Activated T-helper 1 cell treated with anti-CD3 and anti-CD28 coated beads, Interleukin-2, amount 50 U/mL, for 16 hours (primary cell): Measurements from ENCODE around the gene TBC1D22B.

Experiments
- DNase-seq, 2 donors: peaks; one replicate each; pipeline ENCODE4 v3.0.0-alpha.2; 2020; ENCODE audit warnings: low read depth in 1 of 2, low spot score in 1 of 2

TBC1D22B gene, protein sequence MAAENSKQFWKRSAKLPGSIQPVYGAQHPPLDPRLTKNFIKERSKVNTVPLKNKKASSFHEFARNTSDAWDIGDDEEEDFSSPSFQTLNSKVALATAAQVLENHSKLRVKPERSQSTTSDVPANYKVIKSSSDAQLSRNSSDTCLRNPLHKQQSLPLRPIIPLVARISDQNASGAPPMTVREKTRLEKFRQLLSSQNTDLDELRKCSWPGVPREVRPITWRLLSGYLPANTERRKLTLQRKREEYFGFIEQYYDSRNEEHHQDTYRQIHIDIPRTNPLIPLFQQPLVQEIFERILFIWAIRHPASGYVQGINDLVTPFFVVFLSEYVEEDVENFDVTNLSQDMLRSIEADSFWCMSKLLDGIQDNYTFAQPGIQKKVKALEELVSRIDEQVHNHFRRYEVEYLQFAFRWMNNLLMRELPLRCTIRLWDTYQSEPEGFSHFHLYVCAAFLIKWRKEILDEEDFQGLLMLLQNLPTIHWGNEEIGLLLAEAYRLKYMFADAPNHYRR

DNA sequence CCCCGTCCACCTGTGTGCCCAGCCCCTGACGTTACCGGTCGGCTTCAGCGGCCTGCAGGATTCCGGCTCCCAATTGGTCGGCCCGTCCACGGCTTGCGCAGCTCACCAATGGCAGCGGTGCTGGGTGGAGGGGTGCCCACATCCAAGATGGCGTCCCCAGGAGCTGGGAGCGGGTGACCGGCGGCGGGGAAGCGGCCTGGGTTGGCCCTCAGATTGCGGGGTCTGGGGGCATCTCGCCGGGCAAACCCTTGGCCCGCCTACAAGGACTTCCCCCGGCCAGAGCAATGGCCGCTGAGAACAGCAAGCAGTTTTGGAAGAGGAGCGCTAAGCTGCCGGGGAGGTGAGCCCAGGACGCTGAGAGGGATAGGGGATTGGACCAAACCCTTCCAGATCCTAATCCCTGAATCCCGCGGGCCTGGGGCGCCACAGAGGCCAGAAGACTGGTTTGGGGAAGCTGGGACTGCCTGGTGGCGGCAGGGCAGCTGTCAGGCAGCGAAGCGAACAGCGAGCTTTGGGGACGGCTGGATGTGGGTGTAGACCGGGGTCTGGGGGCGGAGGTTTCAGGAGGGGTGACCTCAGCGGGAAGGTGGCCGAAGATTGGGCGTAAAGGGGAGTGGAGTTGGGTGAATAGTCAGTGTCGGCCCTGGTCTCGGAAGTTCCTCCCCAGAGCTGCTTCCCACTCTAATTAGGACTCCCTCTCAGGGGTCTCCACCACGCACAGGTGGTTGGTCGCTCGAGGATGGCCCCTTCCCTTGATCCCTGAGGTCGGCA lies at the start of gene TBC1D22B, which contains the start of gene TMEM217:
Gene TBC1D22B, plus strand, starts transcription at position 139 of the 771 bp plus-strand sequence. Its CDS starts 146 bp downstream, at position 285.
Gene TMEM217, minus strand, starts transcription at position 511 of the 771 bp plus-strand sequence. CDS start 39,114 bp downstream, outside the sequence.
- DNase-seq: peak; percentile 93 to 94

DNA sequence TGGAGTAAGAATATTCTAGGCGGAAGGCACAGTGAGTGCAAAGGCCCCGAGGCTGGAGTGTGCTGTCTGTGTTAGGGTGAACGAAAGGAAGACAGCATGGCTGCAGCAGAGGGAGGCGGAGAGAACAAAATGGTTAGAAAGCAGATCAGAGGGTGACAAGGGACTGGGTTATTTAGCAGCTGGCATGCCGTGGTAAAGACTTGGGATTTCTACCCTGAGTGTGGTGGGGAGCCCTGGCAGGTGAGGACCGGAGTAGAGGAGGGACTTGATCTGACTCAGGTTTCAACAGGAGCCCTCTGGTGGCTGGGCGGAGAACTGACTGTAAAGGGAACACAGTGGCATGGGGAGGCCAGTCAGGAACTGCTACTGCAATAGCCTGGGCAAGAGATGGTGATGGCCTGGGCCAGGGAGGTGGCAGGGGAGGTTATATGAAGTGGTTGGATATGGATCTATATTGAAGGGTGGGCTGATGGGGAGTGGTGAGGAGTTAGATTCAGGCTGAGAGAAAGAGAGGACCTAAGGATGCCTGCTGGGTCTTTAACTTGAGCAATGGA lies 49.6 kb upstream of the TBC1D22B start:
- DNase-seq: peak; percentile 77 to 83

DNA sequence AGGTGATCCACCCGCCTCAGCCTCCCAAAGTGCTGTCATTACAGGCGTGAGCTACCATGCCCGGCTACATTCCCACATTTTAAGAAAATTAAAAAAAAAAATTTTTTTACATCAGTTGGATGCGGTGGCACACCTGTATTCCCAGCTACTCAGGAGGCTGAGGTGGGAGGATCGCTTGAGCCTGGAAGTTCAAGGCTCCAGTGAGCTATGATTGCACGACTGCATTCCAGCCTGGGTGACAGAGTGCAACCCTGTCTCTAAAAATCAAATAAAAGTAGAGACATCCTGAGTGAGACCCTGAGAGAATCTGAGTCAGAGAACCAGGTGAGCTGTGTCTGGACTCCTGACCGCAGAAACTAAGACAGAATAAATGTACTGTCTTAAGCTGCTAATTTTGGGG lies 48.8 kb upstream of the TBC1D22B start:
- no peak for DNase-seq

DNA sequence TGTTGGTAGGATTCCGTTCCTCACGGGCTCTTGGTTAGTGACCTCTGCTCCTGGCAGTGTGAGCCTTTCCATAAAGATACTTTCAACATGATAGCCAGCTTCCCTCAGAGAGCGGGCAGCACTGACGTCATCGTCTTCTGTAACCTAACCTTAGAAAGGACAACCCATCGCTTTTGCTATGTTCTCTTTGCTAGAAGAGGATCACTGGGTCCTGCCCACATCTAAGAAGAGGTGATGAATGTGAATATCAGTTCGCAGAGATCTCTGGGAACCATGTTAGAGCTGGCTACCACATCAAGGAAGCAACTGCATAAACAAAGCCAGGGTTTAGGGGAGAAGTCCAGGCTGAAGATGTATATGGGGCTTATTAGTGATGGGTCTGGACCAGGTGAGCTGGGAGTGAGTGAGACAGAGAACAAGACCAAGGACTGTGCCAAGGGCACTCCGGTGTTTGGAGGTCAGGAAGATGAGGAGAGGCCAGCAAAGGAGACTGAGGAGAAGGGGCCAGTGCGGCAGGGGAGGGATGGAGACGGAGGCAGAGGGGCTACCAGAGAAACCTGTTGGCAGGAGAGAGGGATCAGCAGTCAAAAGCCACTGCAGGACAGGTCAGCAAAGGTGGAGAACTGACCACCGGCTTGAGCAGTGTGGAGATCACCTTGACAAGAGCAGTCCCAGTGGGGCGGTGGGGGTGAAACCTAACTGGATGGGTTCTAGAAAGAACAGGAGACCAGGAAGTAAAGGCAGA lies 47.9 kb upstream of the TBC1D22B start:
- DNase-seq: no peak

DNA sequence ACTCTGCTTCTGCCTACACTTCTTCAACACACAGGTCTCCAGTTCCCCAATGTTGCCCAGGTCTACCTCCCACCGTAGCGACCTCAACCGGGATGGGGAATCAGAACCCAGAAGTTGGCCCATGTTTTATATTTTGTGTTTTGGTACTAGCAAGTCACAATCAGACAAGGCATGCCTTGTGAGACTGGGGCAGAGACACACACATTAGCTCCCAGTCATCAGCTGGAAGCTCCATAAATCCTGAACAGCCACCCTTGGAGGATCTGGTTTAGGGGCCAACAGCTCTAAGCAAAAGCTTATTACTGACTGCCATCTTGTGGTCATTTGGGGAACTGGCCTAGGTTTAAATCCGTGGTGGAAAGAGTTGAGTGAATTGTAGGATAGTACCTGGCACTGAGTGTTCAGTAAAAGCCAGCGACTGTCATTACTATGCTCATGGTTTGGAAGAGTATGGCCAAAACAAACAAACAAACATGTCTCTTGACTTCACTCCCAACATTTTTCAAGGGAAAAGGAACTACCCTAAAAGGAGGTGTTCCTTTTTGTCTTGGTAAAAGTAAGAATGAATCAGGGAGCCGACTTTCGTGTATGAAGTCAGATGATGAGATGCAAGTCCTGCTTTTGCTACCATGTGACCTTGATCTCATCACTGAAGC lies 47.1 kb upstream of the TBC1D22B start:
- DNase-seq: peak; percentile 54 to 56

DNA sequence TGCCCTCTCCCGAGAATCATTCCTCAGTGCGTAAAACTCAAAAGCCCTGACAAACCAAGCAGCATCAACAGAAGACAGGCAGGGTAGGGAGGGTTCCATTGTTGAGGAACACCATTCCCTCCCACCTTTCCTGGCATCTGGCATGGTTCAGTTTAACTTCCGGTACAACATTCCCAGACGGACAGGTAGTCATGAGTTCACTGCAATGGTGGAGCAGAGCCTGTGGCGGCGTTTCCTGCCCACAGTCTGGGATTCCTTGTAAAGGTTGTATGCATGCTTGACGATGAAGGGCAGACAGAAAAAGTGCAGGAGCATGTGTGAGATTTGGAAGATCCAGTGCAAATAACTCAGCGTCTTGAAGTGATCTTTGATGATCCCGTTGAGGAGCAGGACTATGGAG lies 45.3 kb upstream of the TBC1D22B start:
- DNase-seq: no peak

DNA sequence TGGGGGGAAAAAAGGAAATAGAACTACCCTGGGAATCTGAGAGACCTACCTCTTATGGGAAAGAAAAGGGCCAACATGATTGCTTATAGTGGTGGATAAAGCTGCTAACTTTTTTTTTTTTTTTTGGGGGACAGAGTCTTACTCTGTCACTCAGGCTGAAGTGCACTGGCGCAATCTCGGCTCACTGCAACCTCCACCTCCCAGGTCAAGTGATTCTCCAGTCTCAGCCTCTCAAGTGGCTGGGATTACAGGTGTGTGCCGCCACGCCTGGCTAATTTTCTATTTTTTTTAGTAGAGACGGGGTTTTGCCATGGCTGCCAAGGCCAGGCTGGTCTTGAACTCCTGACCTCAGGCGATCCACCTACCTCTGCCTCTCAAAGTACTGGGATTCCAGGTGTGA lies 39.5 kb upstream of the TBC1D22B start:
- DNase-seq: no peak

DNA sequence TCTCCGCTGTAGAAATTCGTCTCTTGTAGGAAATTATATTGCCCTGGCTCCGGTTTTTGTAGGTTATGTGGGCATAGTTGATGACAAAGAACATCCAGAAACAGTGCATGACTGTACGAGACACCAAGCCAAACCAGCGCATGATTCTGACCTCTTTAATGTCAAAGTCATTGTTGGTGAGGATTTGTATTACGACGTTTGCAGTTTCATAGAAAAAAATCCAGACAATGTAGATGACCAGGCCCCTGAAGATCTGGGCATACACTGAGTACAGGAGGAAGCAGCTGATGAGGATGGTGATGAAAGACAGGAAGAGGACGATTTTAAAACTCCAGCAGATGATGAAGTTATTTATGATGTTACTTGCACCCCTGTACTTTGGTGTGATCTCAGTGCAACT lies 39.1 kb upstream of the TBC1D22B start:
- no peak for DNase-seq

DNA sequence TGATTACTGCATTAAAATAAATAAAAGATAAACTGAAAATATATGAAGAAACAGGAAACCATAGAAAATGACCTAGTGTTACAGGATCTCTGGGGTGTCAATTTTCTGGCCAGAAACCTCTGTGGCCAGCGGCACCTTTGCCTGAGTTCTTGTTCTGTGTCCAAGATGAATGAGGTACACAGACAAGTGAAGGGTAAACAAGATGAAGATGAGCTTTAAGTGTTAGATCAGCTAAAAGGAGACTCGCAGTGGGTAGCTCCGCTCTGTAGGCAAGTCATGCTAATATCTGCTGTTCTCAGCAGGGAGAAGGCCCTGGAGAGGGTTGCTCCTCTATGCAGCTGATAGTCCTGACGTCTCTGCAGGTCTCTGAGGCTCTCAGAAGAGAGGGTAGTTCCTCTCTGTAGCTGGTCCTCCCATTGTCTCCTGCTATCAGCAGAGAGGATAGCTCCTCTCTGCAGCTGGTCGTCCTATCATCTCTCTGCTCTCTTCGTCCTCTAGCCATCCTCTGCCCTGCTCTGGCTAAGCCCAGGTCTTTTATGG lies 35.9 kb upstream of the TBC1D22B start:
- DNase-seq: no peak

DNA sequence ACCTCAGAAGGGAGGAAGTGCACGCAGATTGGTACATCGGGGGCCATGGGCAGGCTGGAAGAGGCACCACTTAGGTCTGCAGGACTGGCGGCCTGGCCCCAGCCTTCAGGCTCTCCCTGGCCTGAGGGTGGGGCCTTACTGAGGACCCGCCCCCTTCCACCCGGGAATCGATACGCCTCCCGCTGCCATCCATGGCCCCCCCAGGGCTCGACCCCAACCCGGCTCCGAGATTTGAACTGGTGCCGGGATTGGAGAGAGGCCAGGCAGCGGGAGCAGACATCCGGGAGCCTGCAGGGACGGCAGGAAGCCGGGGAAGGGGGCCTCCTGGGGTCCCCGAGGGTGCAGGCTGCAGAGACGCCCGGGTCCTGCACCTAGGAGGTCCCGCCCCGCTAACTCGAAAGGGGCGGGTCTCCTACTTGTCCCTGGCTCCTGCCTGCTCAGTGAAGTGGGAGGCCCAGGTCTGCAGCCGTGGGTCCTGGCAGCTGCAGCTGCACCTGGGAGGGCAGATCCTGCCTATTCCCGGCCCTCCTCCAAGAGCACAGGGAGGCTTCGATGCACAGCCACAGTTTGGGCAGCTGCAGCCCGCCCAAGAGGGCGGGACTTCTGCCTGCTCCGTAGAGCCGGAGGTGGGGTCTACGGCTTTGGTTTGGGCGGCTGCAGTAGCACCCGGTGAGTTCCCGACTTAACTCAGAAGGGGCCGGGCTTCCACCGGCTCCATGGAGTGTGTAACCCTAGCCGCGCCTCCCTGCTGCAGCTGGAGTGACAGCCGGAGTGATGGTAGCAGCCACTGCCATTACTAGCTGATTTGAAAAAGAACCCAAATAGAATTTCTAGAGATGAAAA lies 35.2 kb upstream of the TBC1D22B start:
- peak; percentile 20 to 34 for DNase-seq

DNA sequence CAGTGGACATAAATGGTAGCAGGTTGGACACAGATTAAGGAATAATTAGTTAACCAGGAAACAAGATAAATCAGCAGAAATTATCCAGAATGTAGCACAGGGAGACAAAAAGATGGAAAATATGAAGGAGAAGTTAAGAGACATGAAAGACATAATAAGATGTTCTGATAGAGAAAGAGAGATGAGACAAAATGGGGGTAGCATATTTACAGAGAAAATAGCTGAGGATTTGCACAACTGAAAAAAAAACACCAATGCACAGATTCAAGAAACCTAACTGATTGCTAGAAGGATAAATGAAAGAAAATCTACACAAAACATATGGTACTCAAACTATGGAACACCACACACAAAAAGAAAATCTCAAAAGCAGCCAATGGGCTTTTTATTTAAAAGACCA lies 34.6 kb upstream of the TBC1D22B start:
- DNase-seq: no peak

DNA sequence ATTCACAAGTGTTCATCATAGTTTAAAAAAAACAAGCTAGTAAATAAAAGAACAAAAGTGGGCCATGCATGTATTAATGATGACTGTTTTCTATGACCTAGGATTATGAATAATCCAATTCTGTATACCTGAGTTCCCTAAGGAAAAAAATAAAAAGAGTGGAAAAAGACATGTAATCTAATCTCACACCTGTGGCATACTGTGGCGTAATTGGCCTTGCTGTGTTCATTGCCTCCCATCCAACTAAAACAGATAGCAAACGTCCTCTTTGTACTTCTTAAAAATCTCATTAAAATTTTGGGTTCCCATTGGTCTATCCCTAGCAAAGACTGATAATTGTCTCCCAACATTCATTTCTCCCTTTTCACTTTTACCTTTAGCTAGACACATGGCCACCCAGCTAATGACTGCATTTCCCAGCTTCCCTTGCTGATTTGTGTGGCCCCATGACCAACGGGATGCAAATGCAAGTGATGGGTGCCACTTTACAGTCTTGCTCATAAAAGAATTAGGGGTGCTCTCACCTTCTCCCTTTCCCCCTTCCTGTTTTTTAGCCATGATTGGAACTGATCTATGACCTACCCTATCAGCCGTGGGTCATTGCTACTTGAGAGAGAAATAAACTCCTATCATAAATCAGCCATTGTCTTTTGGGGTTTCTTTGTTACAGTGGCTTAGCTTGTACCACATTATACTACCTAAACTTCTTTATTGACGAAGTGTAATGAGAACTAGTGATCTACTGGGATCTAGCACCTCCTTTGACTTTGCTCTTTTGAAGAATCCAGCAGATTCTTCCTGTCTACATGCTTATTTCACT lies 32.0 kb upstream of the TBC1D22B start:
- DNase-seq: no peak

DNA sequence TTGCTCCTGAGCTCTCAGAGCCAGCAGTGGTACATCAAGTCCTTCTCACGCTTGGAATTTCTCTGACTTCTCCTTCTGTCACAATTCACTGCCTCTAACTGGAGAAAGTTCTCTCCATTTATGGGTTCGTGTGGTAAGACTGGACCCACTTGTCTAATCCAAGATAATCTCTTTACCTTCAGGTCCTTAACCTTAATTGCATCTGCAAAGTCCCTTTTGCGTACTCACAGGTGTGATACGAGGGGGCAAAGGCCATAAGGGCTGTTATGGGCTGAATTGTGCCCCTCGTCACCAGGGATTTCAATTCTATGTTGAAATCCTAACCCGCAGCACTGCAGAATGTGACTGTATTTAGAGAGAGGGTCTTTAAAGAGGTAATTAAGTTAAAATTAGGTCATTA lies 27.5 kb upstream of the TBC1D22B start:
- DNase-seq: no peak

DNA sequence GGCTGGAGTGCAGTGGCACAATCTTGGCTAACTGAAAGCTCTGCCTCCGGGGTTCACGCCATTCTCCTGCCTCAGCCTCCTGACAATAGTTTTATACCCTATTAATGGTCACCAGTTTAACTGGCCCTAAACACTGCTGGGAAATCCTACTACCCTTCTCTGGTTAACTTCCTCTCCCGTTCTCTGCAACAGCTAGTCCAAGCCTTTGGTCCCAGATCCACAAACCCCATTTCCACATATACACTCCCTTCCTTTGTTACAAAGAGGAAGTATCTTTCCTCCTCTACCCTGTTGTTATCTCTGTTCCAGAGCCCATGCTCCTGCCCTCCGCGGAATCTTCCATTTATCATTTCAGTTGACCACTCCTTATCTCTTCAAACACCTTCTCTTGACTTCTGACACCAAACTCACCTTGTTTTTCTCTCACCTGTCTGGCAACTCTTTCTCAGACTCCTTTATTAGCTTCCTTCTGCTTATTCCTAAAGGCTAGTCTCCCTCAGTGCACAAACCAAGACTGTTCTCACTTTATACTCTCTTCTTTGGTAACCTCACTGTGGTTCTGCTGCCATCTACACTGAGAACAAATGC lies 25.0 kb upstream of the TBC1D22B start:
- DNase-seq: no peak

DNA sequence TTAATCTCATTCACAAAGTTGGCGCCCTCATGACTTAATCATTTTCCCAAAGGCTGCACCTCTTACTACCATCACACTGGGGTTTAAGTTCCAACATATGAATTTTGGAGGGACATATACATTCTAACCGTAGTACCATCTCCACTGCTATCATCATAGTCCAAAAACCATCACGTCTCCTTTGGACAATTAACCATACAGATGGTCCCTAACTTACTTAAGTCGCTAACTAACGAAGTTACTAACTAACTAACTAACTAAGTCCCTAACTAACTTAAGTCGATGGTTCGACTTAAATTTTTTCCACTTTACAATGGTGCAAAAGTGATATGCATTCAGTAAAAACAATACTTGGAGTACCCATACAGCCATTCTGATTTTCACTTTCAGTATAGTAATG lies 24.0 kb upstream of the TBC1D22B start:
- no peak for DNase-seq

DNA sequence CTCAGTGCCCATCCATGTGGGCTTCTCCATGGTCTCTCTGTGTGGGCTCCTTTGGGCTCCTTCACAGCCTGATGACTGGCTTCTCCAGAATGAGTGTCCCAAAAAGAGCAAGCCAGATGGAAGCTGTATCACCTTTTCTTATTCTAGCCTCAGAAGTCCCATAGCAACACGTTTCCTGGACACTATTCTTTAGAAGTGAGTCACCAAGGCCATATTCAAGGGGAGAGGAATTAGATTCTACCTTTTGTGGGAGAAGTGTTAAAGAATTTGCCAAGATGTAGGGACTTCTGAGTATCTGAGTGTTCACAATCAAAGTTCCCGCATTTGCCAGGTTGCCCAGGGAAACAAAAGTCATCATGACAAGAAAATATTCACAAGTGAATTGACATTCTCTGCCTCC lies 20.7 kb upstream of the TBC1D22B start:
- DNase-seq: no peak

DNA sequence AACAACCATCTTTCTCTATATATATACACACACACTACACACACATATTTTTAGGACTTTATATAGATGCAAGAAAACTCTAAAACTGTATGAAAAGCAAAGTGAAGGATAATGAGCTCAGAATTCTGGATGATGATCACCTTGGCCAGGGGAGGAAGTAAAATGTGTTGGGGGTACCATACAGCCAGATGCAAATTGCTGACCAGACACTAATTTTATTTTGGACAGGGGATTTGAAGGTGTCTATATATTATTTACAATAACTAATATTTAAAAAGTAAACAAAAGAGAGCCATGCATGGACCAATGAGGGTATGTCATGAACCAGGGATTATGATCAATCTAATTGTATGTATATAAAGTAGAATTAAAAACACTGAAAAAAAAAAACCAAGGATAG lies 19.8 kb upstream of the TBC1D22B start:
- no peak for DNase-seq

DNA sequence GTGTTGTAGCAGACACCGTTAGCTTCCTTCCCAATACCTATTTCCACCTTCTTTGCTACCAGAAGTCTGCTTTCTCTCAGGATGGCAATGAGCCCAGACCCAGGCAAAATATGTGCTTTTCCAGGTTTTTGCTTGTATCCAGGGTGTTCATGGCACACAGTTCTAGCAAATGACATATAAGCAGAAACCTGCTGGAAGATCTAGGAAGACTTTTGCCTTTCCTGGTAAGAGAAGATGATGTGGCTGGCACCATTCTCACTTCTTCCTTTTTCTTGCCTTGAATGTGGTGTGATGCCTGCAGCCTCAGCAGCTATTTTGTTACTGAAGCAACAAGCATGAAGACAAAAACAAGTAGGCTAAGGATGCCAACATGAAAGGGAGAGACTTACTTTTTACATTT lies 19.2 kb upstream of the TBC1D22B start:
- no peak for DNase-seq
